ENCODE data around the gene OR7G1.

DNA sequence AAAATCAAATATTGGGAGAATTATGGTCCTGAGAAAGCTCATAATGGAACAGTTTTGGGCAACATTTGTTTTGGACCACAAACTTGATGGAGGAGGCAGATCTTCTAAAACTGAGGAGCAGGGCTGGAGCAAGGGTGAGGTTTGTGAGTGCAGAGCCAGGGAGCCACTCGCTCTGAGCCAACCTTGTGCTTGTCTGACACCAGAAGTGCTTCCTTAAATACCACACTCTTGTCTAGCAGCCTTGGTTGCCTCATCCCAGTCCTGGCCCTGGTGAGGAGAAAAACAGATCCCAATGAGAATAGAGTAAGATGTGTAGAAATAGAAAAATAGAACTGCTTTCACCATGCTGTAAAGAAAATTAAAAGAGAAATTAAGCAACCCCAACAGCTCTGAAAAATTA lies 31.3 kb upstream of the OR7G1 start:
- TF ChIP-seq POLR2AphosphoS5 (IDR thresholded peaks at IDR 0.05; ENCODE audit: insufficient read depth, low read depth, low read length): no peak
- TF ChIP-seq, protein P1, sequence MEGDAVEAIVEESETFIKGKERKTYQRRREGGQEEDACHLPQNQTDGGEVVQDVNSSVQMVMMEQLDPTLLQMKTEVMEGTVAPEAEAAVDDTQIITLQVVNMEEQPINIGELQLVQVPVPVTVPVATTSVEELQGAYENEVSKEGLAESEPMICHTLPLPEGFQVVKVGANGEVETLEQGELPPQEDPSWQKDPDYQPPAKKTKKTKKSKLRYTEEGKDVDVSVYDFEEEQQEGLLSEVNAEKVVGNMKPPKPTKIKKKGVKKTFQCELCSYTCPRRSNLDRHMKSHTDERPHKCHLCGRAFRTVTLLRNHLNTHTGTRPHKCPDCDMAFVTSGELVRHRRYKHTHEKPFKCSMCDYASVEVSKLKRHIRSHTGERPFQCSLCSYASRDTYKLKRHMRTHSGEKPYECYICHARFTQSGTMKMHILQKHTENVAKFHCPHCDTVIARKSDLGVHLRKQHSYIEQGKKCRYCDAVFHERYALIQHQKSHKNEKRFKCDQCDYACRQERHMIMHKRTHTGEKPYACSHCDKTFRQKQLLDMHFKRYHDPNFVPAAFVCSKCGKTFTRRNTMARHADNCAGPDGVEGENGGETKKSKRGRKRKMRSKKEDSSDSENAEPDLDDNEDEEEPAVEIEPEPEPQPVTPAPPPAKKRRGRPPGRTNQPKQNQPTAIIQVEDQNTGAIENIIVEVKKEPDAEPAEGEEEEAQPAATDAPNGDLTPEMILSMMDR (IDR thresholded peaks at IDR 0.05; ENCODE audit: extremely low read depth in 1 of 2, insufficient read depth in 1 of 2, low read depth in 1 of 2, low read length in 2 of 2): no peak
